GM19239 (cell line): ENCODE measurements around the gene MAP4K3.
"Not testable (repeated sequence)": the region's sequence is repeated elsewhere in the genome, so short reads cannot be mapped to it uniquely, and the experiment has no call there.

Experiments used
- DNase-seq: peaks from one replicate; pipeline ENCODE4 v3.0.0; 2011; ENCODE audit warnings: low spot score; ENCODE audit not compliant: insufficient read length
- FAIRE-seq: peaks from 2 replicates; lab custom pipeline; 2011; peaks lifted over from hg19 to GRCh38; lab: Jason Lieb, UNC

MAP4K3 gene

DNA sequence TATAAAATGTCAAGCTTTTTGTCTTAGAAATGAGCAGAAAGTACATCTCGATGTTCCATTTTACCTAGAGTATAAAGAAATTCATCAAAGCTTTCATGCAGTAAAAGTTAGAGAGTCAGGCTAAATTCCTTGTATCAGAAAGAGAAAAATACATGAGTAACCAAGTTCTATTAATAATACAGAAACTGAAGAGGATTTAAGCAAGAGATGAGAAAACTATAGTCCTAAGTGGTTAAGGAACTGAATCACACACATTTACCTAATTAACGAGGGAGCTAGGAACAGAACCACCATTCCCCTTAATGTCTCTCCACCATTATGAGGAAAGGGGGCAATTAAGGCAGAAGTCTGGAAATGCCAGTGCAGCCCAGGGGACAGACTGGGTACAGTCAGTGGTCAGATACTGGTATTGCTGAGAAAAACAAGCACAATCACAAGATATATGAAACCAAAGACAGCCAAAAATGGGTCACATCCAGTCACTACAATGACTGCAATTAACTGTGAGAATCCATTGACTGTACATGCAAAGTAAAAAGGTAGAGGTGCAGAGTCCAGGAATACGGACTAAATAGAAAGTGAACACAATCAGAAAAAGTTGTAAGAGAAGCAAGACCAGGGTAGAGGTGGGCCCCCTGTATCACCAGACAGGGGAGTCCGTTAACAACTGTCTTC lies 23.9 kb downstream of the MAP4K3 start:
- DNase-seq = no peak
- FAIRE-seq = no peak

DNA sequence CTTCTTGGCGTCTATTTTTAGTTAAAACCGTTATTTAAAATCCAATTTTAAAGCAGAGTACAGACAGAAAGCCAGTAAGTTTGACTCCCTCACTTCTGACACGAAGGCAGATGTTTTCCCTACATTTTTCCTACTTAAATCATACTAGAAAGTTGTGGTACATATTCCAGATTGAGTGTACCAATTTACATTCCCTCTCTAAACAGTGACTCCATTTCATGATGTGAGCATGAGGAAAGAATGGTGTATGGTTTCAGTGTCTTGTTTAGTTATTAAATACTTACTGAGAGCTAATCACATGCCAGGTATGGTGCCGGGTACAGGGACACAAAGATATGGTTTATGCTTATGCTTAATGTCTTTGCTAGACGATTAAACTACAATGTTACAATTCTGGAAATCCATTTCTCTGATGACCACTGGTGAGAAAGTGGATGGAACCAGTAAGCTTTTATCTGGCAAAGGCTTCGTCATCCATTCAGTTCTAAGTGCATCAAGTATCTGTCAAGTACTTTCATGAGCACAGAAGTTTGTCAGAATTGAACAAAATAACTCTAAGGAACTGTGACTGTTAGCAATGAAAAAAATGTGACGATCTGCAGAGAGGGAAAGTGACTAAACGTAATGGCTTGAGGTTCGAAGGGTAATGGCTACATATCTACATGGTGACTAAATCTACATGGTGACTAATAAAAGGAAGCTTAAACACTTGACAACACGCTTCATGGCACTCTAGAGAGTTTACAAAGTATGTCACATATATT lies 25.7 kb downstream of the MAP4K3 start:
- FAIRE-seq = peak; percentile 21

DNA sequence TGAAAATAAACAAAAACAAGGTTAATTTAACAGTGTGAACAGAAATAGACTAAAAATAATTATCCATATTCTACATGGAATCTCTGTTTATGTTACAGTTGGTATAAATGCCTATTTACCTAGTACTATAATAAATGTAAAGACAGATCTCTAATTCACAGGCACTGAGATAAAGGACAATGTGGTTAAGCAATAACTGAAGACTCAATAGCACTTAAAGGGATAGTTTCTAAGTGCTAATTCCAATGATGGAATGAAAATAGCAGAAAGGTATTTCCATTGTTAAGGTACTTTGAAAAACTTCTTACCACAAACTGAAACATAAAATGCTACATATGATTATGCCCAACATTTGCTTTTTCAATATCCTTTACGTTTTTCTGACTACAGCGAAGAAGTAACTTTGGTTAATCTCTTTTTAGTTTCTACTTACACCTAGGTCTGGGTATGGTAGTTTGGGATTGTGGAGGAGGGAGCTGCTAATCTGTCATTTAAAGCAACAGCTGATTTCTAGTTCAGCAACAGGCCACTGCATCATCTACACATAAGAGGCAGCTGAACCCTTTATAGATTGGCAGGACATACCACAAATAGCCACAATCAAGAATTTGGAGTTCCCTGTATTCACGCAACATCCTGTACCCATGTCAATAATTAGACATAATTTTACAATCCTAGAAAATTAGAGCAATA lies 27.2 kb downstream of the MAP4K3 start:
- DNase-seq (no peak), FAIRE-seq (no peak)

More for the DNA sequence above, 25.7 kb downstream of the MAP4K3 start:
- DNase-seq = no peak

DNA sequence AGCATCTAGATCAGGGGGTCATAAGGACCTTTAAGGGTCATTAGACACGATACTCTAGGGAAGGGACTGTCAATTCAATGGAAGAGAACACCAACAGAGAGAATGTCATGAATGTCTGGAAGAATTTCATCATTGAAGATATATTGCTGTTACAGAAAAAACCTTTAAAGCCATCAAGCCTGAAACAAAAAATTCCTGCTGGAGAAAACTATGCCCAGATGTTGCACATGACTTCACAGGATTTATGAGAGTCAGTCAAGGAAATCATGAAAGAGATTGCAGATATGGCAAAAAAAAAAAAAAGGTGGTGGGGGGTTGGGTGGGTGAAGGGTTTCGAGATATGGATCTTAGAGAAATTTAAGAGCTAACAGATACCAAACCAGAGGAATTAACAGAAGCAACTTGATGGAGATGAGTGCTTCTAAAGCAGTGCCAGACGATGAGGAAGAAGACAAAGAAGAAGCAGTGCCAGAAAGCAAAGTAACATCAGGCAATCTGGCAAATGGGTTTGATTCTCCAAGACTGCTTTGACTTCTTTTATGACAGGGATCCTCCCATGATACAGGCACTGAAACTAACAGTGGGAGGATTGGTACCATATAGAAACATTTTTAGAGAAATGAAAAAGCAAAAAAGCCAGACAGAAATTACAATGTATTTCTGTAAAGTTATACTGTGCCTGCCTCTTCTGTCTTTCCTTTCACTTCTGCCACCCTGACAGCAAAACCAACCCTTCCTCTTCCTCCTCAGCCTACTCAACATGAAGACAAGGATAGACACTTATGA lies 28.5 kb downstream of the MAP4K3 start:
- DNase-seq (no peak), FAIRE-seq (peak; percentile 57)

DNA sequence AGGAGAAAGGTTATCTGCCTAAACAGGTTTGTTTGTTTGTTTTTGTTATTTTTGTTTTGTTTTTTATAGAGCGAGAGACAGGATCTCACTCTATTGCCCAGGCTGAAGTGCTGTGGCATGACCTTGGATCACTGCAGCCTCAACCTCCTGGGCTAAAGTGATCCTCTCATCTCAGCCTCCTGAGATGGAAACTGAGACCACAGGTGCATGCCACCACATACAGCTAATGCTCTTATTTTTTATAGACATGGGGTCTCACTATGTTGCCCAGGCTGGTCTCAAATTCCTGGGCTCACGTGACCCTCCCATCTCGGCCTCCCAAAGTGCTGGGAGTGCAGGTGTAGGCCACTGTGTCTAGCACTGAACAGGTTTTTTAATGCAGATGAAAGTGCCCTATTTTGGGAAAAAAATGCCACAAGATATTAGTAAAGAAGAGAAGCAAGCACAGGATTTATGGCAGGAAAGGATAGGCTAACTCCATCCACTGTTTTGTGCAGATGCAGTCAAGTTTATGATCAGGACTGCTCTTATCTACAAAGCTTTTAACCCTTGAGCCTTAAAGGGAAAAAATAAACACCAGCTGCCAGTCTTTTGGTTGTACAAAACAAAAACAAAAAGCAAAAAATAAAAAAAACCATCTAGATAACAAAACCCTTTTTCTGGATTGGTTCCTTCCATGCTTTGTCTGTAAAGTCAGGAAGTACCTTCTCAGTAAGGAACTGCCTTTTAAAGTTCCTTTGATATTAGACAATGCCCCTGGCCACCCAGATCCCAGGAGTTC lies 29.4 kb downstream of the MAP4K3 start:
- no peak for FAIRE-seq
- no peak for DNase-seq

DNA sequence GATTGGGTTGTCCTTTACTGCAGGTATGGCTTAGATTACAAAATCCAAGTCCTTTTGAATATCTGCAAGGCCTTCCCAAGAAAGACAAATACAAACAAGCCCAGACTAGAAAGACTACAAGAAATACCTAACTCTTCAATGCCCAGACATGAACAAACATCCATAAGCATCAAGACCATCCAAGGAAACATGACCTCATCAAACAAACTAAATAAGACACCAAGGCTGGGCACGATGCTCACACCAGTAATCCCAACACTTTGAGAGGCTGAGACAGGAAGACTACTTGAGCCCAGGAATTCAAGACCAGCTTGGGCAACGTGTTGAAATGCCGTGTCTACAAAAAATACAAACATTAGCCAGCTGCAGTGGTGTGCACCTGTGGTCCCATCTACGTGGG lies 31.7 kb downstream of the MAP4K3 start:
- DNase-seq (no peak), FAIRE-seq (no peak)

DNA sequence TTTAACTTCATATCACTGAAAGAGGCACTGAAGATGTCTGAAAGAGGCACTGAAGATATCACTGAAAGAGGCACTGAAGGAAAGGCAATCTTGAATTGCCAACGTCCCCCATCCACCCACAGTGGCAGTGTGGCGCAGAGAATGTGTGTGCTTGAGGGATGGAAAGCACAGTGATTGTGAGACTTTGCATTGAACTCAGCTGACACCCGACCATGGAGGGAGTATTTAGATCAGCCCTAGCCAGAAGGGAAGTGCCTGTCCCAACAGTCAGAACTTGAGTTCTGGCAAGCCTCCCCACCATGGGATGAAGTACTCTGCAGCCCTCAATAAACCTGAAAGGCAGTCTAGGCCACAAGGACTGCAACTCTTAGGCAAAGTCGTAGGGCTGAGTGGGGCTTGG lies 33.8 kb downstream of the MAP4K3 start:
- FAIRE-seq (no peak), DNase-seq (no peak)

DNA sequence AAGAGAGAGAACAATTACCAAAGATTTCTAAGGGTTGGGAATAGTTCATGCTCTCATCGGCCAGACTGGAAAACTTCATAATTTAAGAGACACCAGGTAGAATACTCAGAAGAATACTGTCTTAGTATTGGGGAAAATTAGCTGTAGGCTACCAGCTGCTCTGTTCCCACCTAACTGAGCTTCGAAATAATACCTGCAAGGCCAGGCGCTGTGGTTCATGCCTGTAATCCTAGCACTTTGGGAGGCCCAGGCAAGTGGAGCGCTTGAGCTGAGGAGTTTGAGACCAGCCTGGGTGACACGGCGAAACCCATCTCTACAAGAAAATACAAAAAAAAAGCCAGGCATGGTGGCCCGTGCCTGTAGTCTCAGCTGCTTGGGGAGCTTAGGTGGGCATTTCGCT lies 35.8 kb downstream of the MAP4K3 start:
- no peak for FAIRE-seq
- DNase-seq = no peak

DNA sequence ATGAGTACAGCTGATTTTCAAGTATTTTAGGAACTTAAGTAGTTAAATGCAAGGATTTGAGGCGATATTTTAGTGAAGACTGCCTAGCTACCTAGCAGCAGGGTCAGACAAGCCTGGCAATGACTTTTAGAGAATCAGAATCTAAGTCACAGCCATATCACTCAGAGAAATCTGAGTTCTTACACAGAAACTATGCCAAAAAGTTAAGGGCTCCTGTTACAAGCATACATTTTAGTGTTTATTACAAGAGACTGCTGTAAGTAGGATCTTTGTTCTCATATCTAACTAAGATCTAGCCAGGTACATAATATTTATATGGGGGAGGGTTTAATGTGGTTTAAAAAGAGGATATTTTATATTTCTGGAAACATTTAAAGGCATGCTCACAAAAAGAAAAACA lies 37.5 kb downstream of the MAP4K3 start:
- no peak for FAIRE-seq
- no peak for DNase-seq

DNA sequence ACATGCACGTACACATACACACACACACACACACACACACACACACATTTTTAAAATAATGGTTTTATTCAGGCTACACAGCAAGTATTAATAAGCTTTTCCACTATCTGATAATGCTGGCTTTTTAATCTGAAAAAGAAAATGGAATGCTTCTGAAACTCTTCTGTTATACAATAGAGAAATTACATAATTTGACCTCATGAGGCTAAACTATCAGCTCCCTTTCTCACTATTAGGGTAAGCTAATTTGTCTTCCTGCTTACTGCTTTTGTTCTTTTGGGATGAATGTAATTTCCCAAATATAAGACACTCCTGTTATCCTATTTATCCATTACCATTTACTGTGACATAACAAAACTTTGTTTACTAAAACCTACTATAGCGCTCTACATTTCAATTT lies 41.8 kb downstream of the MAP4K3 start:
- FAIRE-seq (no peak), DNase-seq (no peak)

DNA sequence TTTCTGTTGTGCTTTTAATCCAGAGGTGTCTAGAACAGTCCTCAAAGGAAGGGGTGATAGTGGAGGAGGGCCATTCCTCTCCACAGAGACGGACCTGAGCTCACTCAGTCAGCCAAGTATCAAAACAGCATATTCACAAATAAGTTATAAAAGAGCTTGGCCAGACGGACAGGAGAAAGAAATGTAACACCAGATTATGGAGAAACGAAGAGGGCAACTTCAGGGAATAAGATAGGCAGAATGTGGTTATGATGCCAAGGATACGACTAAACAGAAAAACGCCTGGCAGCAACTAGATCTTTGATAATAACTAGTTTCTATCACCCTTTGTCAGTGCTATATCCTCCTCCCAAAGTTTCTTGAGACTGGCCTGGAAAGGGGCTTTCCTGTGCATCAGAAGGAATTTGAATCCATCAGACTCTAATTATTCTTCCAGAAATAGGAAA lies 42.5 kb downstream of the MAP4K3 start:
- DNase-seq (no peak), FAIRE-seq (no peak)

DNA sequence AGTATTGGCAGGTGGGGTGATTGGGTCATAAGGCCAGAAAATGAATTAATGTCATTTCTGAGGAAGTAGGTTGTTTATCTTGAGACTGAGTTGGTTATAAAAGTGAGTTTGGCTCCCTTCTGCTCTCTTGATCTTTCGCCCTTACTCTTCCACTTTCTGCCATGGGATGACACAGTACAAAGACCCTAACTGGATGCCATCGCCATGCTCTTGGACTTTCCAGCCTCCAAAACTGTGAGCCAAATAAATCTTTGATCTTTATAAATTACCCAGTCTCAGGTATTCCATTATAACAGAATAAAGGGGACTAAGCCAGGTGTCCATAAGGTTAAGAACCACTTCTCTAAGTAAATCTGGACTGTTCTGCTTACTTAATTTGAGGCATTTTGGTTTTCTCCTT lies 44.4 kb downstream of the MAP4K3 start:
- FAIRE-seq (peak; percentile 54), DNase-seq (no peak)

DNA sequence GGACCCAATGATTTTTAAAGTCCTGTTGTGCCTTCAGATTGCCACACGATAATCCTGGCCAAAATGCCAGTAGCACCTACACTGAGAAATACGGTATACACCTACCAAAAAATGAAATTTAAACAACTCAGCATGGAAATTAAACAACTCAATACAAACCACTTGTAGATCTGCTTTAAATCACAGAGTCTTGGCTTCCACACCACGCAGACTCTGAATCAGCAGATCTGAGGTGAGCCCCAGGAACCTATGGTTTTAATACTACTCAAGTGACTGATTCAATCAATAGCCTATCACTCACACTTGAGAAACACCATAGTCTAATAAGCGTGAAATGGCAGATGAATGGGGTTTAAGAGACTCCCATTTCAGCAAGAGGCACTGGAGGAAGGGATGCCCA lies 46.9 kb downstream of the MAP4K3 start:
- no peak for FAIRE-seq

DNA sequence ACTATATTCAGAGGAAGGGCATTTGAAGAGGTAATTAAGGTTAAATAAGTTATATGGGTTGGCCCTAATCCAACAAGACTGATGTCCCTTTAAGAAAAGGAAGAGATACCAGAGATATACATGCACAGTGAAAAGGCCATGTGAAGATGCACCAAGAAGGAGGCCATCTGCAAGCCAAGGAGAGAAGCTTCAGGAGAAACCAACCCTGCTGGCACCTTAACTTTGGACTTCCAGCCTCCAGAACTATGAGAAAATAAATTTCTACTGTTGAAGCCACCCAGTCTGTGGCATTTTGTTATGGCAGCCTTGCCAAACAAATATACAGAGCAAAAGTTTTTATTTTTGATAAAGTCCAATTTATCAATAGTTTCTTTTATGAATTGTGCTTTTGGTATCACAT lies 51.0 kb downstream of the MAP4K3 start:
- DNase-seq (no peak), FAIRE-seq (no peak)

More for the DNA sequence above, 46.9 kb downstream of the MAP4K3 start:
- DNase-seq = no peak

DNA sequence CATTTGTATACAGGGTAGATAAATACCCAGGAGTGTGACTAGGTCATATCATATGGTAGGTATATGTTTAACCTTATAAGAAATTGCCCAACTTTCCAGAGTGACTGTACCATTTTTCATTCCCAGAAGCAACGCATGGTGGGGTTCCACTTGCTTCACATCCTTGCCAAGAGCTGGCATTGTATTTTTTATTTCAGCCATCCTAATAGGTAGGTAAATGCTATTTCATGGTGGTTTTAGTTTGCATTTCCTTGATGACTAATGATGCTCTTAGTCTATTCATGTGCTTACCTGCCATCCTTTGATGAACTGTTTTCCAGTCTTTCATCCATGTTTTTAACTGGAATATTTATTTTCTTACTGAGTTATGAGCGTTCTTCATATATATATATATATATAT lies 51.9 kb downstream of the MAP4K3 start:
- FAIRE-seq (no peak), DNase-seq (no peak)

DNA sequence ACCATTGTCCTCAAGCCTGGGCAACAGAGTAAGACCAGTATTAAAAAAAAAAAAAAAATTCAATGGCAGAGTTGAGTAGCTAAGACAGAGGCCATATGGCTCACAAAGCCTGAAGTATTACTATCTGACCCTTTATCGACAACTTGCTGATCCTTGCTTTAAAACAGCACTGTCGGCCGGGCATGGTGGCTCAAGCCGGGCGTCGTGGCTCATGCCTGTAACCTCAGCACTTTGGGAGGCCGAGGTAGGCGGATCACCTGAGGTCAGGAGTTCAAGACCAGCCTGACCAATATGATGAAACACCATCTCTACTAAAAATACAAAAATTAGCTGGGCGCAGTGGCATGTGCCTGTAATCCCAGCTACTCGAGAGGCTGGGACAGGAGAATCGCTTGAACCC lies 53.0 kb downstream of the MAP4K3 start:
- not testable (repeated sequence) for DNase-seq, FAIRE-seq

DNA sequence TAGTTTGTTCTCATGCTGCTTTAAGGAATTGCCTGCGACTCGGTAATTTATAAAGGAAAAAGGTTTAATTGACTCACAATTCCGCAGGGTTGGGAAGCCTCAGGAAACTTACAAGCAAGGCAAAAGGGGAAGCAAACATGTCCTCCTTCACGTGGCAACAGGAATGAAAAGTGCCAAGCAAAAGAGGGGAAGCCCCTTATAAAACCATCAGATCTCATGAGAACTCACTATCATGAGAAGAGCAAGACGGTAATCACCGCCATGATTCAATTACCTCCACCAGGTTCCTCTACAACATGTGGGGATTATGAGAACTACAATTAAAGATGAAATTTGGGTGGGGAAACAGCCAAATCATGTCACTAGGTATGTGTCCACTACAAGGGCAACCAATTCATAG lies 53.9 kb downstream of the MAP4K3 start:
- no peak for DNase-seq
- FAIRE-seq = no peak

DNA sequence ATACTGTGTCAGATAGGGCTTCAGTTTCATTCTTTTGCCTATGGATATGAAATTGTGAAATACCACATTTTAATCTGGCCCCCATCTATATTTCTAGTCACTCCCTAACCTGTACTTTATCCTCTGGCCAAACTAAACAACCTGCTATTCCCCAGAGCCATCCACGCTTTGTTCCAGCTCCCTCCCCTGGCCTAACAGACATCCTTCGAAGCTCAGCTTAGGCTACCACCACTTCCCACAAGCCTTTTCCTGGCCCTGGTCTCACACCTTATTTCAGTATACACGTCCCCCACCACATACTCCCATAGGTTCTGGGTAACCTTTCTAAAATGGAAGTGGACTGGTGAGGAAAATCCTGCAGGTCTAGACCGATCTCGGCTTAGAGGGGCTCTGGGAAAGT lies 55.4 kb downstream of the MAP4K3 start:
- no peak for FAIRE-seq
- no peak for DNase-seq

DNA sequence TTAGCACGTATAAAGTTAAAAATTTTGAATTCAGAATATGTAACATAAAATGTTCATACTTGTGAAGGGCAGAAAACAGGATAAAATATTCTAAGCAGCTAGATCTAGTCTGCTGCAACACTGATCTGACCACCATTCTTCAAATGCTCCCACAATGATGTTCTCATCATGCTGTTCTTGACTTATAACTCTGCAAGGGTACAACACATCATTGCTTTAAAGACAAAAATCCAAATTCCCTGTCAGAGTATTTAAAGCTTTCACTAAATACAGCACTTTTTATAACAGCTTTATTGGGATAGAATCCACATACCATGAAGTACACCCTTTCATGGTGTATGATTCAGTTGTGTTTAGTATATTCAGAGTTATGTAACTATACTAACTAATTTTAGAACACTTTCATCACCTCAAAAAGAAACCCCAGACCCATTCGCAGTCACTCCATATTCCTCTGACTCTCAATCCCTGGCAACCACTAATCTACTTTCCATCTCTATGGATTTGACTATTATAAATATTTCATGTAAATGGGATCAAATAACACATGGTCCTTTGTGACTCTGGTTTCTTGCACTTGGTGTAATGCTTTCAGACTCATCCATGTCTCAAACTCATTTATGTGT lies 56.4 kb downstream of the MAP4K3 start:
- no peak for DNase-seq

More for the DNA sequence above, 56.4 kb downstream of the MAP4K3 start:
- FAIRE-seq = no peak
